ENCODE results near the gene CELSR1. TPM values are rescaled to one million over a fixed set of nuclear protein-coding genes. Genes with fewer than 3 reads are reported as not detected.

The CELSR1 gene
- total and polyA plus RNA-seq, 7 donors, result 0.09 to 0.39 (median 0.18) TPM

DNA sequence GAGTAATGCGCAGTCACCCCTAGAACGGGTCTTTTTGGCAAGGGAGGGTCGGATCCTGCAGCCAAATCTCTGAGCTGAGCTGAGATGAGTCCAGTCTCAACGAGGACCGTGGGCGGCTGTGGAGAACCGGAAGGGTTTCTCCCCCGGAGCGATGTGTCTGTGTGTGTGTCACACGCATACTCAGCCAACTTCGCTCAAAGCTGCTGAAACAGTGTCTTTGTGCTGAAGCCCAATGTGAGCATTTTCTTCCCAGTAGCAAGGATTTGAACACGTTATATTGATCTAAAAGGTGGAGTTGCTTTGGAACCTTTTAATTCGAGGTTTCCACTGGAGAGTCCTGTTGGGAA, 1.4 kb upstream of the CELSR1 start:
- Histone ChIP-seq H3K27ac (no peak overlapping the region), H3K4me1 (peaks cover 8% of the 10 kb centered on the region)

DNA sequence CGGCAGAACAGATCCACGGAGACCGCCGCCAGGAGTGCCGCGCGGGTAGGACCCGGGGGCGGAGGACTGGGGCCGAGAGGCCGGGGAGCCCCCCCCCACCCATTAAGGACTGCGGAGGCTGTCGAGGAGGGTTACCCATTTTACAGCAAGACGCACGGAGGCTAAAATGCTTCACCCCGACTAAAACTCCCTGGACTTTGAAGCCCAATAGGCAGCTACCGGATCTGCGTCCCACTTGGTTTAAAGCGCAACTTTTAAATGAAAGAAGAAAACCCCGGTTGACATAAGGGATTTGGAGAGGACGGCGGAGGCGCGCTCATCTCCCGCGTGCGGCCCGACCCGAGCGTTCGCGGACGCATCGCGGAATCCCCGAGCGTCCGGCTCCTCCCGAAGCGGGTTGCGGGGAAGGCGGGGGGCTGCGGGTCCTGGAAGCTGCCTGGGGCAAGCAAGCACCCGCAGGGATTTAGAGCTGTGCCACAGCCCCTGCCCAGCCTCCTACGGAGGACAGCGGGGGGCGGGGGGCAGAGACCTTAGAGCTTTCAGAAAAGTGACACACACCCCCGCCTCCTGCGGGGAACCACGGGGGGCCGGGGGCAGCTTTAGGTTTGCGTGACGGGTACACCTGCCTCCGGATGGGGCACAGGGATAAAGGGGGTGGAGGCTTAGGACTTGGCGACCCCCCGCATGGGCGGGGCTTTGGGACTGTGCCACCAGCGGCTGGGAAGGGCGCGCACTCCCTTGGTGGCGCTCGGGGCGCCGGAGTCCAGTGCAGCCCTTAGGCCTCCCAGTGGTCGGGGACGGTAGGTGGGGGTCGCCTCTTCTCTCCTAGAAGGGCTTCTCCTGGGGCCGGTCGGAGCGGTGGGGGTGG, 760 bp upstream of the CELSR1 start:
- no peak overlapping the region for H3K27ac ChIP-seq
- intact Hi-C loops (cut with DNase I), result no loop called here
- peaks cover 8% of the 10 kb centered on the region for H3K4me1 ChIP-seq
- H3K4me3 ChIP-seq, result peak overlapping the region; percentile 53
- no peaks in the 10 kb centered on the region for H3K36me3 ChIP-seq (ENCODE audit: insufficient read depth in 1 of 2, low read depth in 1 of 2)
- 1 to 2% (median 1%) methylated on average over 59 to 70 of the region's 70 CpGs for WGBS, 3 donors
- DNase-seq (peak in 1 of 2 donors; percentile 48), ATAC-seq (peak in 1 of 4 donors; percentile 19)
- H3K27me3 ChIP-seq (ENCODE audit: insufficient read depth in 3 of 3, low read length in 2 of 3), result peaks cover 0 to 45% (median 29%) of the 10 kb centered on the region in 3 donors
- H3K9me3 ChIP-seq, result no peaks in the 10 kb centered on the region
- TF ChIP-seq CTCF (IDR thresholded peaks at IDR 0.05), result no peak

More for the DNA sequence above, 1.4 kb upstream of the CELSR1 start:
- TF ChIP-seq CTCF (IDR thresholded peaks at IDR 0.05), result no peak
- peak overlapping the region; percentile 53 for H3K4me3 ChIP-seq
- H3K27me3 ChIP-seq (ENCODE audit: insufficient read depth in 3 of 3, low read length in 2 of 3), result peaks cover 0 to 45% (median 29%) of the 10 kb centered on the region in 3 donors
- 8 to 15% (median 12%) methylated on average over 13 of the region's 13 CpGs for WGBS, 3 donors
- no peaks in the 10 kb centered on the region for H3K36me3 ChIP-seq (ENCODE audit: insufficient read depth in 1 of 2, low read depth in 1 of 2)
- intact Hi-C loops (cut with DNase I), result no loop called here
- H3K9me3 ChIP-seq, result no peaks in the 10 kb centered on the region
- ATAC-seq (peak in 1 of 4 donors; percentile 12), DNase-seq (no peak)

- peak in 1 of 2 donors; percentile 44 for DNase-seq
- WGBS, 3 donors, result 3 to 6% (median 4%) methylated on average over 53 to 117 of the region's 118 CpGs
- Histone ChIP-seq H3K4me1 (peaks cover 8% of the 10 kb centered on the region), H3K27ac (no peak overlapping the region), H3K4me3 (peak overlapping the region; percentile 49), H3K9me3 (no peaks in the 10 kb centered on the region), H3K27me3 (ENCODE audit: insufficient read depth in 3 of 3, low read length in 2 of 3) (peaks cover 0 to 45% (median 29%) of the 10 kb centered on the region in 3 donors), H3K36me3 (ENCODE audit: insufficient read depth in 1 of 2, low read depth in 1 of 2) (no peaks in the 10 kb centered on the region)
- intact Hi-C loops (cut with DNase I), result no loop called here
- no peak for ATAC-seq
- no peak for TF ChIP-seq CTCF (IDR thresholded peaks at IDR 0.05)
These were observed 739 bp downstream of the CELSR1 start for GRCh38 chr22:46536537-46537224.

GRCh38 chr22:46535876-46536536, 1.4 kb downstream of the CELSR1 start:
- Histone ChIP-seq H3K4me3 (no peak overlapping the region), H3K9me3 (no peaks in the 10 kb centered on the region), H3K4me1 (peaks cover 8% of the 10 kb centered on the region), H3K27ac (no peak overlapping the region), H3K27me3 (ENCODE audit: insufficient read depth in 3 of 3, low read length in 2 of 3) (peaks cover 0 to 45% (median 29%) of the 10 kb centered on the region in 3 donors), H3K36me3 (ENCODE audit: insufficient read depth in 1 of 2, low read depth in 1 of 2) (no peaks in the 10 kb centered on the region)
- ATAC-seq, result no peak
- peak in 1 of 2 donors; percentile 49 for DNase-seq
- WGBS, 3 donors, result 65 to 69% (median 66%) methylated on average over 76 to 78 of the region's 78 CpGs
- TF ChIP-seq CTCF (IDR thresholded peaks at IDR 0.05), result no peak
- intact Hi-C loops (cut with DNase I), result no loop called here
